NOMO-1 treated with dmso at 0.1 percent for 144 hours (cell line): ENCODE measurements around the gene GNAI2.

Experiments
- DNase-seq: peaks from one replicate; lab custom pipeline; 2025; ENCODE audit not compliant: unreplicated experiment; lab: John Stamatoyannopoulos, UW

Gene GNAI2

GRCh38 chr3:50295553-50296431 is 59.8 kb downstream of the GNAI2 start:
- no peak for DNase-seq

- DNase-seq, result no peak
These were observed 60.8 kb downstream of the GNAI2 start for GRCh38 chr3:50296721-50297383.

DNA sequence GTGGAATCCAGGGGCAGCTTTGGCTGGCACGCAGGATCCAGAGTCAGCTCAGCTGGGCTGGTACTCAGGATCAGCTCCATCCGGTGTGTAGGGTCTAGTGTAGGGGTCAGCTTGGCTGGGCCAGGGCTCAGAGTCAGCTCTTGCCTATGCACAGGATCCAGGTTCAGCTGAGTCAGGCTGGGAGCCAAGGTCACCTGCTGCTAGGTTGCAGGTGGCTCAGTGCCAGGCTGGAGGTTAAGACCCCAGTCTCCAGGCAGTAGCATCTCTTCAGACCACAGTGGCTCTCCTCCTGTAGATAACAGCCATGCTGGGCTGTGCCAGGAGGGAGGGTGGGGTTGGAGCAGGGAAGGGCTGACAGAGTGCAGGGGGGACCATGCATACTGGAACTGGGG is 61.4 kb downstream of the GNAI2 start:
- DNase-seq, result no peak

- DNase-seq, result peak; percentile 14
These were observed 62.1 kb downstream of the GNAI2 start for GRCh38 chr3:50297896-50298725.

- DNase-seq, result peak; percentile 100
These were observed 63.0 kb downstream of the GNAI2 start, which contains the start of the genes HYAL3 and NAA80 for GRCh38 chr3:50298836-50299637. Gene HYAL3, minus strand, starts transcription at chr3:50299405. Its CDS starts 3,803 bp downstream, at chr3:50295602. Gene NAA80, minus strand, starts transcription at chr3:50299405. Its CDS starts 1,942 bp downstream, at chr3:50297463.

- DNase-seq, result no peak
These were observed 63.6 kb downstream of the GNAI2 start for GRCh38 chr3:50299638-50299928.

GRCh38 chr3:50299929-50300680 is 64.1 kb downstream of the GNAI2 start:
- peak; percentile 71 for DNase-seq

DNA sequence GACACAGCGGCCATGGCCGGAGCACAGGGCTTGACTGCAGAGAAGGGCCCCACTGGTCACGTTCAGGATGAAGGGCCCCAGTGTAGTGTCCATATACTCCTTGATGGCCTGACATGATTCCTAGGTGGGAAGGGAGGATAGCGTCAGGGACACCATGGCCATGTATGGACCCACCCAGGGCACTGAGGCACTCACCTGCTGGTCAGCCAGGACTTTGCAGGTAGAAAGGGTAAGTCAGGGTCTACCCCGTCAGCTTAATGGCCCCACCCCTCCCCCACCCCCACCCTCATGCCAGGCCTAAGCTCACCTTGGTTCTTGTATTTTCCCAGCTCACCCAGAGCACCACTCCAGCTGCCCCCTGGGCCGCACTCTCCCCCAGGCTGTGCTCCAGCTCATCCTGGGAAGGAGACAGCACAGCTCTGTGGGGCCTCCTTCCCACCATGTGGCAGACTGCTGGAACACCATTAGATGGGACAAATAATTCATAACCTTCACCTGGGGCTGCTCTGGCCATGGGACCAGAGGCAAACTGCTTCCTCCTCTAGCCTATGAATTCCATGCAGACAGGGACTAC is 64.8 kb downstream of the GNAI2 start:
- no peak for DNase-seq

DNA sequence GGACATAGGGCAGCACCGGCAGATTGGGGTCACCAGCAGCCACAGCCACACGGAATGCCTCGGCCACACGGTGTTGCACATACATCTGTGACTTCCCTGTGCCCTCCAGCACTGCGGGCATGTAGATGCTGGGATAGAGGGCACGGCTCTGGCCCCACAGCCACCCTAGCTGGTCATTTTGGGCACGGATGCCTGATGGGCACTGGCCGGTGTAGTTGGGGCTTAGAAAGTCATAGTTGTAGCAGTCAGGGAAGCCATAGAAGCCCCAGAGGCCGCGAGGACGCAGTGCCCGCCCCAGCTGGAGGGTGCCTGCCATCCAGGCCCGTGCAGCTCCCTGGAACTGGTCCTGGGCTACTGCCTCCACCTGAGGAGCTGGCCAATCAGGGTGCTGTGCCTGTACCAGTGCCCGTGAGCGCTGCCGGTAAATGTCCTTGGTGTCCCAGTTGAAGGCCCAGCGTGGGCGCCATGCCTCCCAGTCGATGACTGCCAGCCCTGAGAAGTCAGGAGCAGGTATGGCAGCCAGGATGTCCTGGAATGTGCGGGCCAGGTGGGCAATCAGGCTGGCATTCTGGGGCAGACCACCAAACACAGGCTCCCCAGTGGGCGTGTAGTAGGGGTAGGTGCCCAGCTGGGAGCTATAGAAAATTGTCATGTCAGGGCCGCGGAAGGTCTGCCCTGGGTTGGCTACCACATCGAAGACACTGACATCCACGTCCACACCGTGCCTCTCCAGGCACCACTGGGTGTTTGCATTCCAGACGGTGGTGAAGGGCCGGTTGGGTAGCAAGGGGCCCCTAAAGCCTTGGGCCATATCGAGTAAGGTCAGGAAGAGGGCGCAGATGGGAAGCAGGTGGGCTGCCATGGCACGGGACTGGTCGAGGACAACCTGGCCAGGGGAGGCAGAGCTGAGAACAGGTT is 66.3 kb downstream of the GNAI2 start:
- DNase-seq, result no peak

- no peak for DNase-seq
These were observed 67.2 kb downstream of the GNAI2 start, which contains the start of gene HYAL1 for GRCh38 chr3:50303013-50303815. Gene HYAL1, minus strand, starts transcription at chr3:50303574. Its CDS starts 618 bp downstream, at chr3:50302956.

DNA sequence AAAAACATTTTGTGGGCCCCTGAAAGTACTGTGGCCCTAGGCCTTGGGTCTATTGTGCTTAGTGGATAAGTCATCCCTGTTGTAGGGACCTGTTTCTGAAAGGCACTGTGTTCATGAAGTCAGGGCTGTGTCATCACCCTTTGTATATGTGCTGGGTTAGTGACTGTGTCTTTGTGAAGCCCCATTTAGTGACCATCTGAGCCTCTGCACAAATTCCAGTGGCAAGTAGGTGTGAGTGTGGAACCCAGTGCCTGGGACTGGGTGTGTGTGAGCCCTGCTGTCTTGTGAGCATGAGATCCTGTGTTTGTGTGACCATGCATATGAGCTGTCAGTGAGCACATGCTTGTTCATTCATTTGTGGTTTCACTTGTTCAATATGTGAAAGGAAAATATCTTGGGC is 68.6 kb downstream of the GNAI2 start:
- DNase-seq, result no peak
